NCI-H1436 (cell line): ENCODE measurements around the gene EHD2.
"Not testable (repeated sequence)": the region's sequence is repeated elsewhere in the genome, so short reads cannot be mapped to it uniquely, and the experiment has no call there.

Source experiments
- DNase-seq: peaks from one replicate; lab custom pipeline; 2025; lab: John Stamatoyannopoulos, UW

EHD2 gene

GRCh38 chr19:47769534-47769933 is 56.3 kb downstream of the EHD2 start:
- DNase-seq = no peak

DNA sequence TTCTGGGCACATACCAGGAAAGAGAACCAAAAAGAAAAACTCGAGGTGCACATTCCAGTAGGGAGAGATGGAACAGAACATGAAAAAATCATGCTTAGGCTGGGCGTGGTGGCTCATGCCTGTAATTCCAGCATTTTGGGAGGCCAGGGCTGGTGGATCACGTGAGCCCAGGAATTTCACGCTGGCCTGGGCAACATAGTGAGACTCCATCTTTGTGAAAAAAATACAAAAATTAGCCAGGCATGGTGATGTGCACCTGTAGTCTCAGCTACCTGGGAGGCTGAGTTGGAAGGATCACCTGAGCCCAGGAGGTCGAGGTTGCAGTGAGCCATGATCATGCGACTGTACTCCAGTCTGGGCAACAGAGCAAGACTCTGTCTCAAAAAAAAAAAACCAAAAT is 58.1 kb downstream of the EHD2 start:
- not testable (repeated sequence) for DNase-seq

- DNase-seq = peak; percentile 94
Measured at GRCh38 chr19:47776568-47776967, 63.3 kb downstream of the EHD2 start.

GRCh38 chr19:47777245-47778048 is 64.2 kb downstream of the EHD2 start:
- not testable (repeated sequence) for DNase-seq

GRCh38 chr19:47778049-47778953 is 65.1 kb downstream of the EHD2 start, which contains the start of gene SELENOW:
TSS of gene SELENOW (plus strand) at chr19:47778703. CDS start at chr19:47778786, 83 bp downstream.
- DNase-seq = peak; percentile 94

DNA sequence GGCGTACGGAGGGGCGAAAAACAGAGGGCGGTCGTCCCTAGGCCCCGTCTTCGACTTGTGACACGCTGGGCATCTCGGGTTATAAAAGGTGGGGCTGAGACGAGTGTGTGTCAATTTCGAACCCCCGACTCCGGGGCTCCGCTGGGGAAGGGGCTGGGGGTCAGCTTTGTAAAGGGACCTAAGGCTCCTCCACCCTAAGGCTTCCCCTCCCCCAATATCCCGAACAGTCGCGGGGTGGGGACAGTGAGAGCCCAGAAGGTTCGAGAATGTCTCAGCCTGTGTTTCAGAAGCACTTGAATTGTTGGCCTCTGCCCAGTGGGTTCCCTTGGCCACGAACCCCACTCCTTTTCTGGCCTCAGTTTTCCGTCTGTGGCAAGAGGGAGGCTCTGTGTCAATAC is 65.7 kb downstream of the EHD2 start:
- peak; percentile 6 for DNase-seq

GRCh38 chr19:47779524-47780214 is 66.4 kb downstream of the EHD2 start:
- peak; percentile 14 for DNase-seq

GRCh38 chr19:47780215-47780551 is 67.0 kb downstream of the EHD2 start:
- DNase-seq = no peak

DNA sequence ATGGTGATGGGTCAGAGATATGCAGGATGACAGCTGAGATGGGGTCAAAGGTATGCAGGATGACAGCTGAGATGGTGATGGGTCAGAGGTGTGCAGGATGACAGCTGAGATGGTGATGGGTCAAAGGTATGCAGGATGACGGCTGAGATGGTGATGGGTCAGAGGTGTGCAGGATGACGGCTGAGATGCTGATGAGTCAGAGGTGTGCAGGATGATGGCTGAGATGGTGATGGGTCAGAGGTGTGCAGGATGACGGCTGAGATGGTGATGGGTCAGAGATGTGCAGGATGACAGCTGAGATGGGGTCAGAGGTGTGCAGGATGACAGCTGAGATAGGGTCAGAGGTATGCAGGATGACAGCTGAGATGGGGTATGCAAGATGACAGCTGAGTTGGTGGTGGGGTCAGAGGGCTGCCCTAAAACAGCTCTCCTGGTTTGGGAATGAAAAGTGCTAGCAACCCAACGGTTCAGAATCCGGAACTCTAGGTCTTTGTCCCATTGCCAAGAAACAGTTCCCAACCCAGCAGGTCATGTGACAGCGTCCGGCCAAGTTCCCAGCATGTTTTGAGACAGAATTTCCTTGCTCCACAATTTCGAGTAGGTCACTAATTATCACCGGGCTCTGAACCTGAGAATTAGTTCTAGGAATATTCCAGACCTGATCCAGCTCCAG is 68.5 kb downstream of the EHD2 start:
- DNase-seq = no peak

GRCh38 chr19:47786566-47786965 is 73.3 kb downstream of the EHD2 start:
- DNase-seq = no peak

GRCh38 chr19:47787307-47787706 is 74.1 kb downstream of the EHD2 start:
- not testable (repeated sequence) for DNase-seq

- DNase-seq = not testable (repeated sequence)
Measured at GRCh38 chr19:47789811-47790210, 76.6 kb downstream of the EHD2 start.

GRCh38 chr19:47790398-47790814 is 77.2 kb downstream of the EHD2 start:
- peak; percentile 80 for DNase-seq

- no peak for DNase-seq
Measured at GRCh38 chr19:47792616-47793015, 79.4 kb downstream of the EHD2 start.
